HG03575 (cell line): ENCODE results near the gene DHRS4L2.
"Not testable (repeated sequence)": the region's sequence is repeated elsewhere in the genome, so short reads cannot be mapped to it uniquely, and the experiment has no call there.

Source experiments
- ATAC-seq: cut with Tn5 transposase; IDR thresholded peaks from one replicate; pipeline ENCODE4 v1.9.1; 2021; ENCODE audit not compliant: unreplicated experiment, insufficient number of reproducible peaks, low FRiP score; ENCODE audit errors: extremely low read depth

DHRS4L2 gene

DNA sequence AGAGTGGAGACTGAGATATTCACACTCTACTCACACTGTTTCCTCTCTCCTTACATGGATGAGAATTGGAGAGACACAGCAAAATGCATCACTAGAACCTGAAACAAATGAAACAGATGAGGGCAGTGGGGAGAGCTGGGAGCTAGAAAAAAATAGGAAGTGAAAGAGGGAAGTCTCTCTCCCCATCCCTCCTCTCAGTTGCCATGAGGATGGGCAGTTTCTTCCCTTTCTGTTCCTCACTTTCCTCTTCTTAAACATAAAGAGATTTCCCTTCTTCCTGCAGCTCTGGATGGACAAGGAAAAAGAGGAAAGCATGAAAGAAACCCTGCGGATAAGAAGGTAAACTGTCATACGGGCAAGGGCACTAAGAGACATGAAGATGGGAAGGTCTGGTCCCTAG, 60.3 kb downstream of the DHRS4L2 start:
- not testable (repeated sequence) for ATAC-seq

DNA sequence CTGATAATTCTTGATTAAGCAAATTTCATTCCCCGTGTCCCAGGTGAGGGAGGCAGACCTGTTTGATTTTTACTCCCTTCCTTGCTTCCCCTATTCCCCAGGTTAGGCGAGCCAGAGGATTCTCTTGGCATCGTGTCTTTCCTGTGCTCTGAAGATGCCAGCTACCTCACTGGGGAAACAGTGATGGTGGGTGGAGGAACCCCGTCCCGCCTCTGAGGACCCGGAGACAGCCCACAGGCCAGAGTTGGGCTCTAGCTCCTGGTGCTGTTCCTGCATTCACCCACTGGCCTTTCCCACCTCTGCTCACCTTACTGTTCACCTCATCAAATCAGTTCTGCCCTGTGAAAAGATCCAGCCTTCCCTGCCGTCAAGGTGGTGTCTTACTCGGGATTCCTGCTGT, 62.0 kb downstream of the DHRS4L2 start:
- ATAC-seq = not testable (repeated sequence)

DNA sequence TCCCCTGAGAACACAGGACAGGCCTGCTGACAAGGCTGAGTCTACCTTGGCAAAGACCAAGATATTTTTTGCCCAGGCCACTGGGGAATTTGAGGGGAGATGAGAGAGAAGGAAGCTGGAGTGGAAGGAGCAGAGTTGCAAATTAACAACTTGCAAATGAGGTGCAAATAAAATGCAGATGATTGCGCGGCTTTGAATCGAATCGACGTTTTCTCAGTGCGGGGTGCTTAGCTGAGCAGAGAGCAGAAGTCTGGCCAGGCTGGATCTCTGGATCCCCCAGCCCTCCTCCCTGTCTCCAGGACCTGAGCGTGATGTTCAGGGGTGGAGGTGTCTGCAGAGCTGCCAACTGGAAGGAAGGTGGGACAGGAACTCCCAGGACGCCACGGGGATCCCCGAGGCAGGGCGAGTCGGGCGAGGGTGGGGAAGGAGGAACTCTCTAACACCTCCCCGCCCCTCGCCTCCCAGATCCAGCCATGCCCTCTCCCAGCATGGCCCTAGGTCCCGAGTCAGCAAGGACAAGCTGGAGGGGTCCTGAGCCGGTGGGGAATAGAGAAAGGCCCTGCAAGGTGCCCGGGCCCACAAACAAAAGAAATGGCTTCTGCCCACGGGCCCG, 62.6 kb downstream of the DHRS4L2 start:
- no peak for ATAC-seq

DNA sequence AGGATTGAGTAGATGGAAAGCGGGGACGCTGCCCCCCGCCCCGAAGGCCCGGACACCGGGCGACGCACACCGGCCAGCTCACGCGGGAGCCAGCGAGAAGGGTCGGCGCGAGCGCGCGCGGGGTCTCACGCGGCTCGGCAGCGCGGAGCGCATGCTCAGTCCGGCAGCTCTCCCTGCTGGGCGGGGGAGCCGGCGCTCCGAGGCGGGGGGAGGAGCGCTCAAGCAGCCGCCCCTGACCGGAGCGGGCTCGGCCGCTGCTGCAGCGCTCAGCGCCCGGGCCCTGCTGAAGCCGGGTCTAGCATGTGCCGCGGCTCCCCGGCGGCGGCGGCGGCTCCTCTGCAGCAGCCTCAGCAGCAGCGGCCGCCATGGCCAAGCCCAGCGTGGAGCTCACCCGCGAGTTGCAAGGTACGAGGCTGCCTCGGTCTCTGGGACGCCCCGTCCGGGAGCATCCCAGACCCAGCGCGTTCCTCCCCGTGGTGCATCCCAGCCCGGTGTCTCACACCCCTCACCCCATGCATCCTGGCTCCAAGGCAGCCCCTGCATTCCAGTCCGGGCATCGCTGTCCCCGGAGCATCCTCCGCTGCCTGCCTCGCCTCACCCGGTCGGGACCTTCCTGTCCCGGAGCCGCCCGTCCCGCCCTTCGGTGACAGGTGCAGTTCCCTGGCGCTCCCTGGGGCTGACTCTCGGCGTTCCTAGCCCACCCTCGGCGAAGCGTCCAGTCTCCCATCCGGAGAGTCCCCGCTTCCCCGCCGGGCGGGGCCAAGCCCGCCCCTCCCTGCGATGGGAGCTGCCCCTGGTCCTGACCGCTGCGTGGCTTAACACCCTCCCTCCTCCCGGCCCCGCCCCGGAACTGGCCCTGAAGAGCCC, 63.3 kb downstream of the DHRS4L2 start, which contains the start of gene CARMIL3:
TSS of gene CARMIL3 (plus strand) at position 221 of the 867 bp plus-strand sequence. CDS start at position 366, 145 bp downstream.
- no peak for ATAC-seq

DNA sequence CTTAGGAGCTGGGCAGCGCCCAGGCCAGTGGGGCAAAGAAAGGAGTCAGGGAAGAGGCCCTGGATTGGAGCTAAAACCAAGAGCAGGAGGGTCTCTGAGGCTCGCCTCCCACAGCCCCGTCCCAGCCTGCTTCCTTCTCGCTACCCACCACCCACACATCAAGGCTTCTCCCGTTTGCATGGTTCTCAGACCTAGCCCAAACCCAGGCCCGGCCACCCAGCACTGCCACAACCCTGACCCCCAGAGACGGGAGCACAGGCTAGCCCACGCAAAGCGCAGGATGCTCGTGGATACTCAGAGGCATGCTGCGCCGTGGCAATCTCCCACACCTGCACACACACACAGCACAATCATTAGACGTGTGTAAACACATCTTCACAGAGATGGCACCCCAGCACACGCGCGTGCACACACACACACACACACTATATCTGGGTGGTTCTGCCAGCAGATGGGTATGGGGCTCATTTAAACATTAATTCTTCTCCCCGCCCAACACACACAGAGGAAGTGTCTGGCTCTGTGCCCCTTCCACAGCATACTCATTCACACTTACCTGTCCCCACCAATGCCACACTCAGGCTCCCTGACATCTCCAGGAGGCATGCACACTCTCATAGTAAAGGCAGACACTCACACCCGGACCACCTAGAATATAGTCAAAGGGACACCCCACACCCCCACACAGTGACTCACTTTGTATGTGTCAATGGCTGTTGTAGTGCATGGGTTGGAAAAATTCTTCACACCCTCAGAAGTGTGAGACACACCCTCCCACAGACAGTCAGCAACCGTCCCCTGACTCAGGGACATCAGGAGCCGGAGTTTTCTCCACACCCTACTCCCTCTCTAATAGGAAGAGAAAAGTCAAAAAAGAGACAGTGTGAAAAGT, 64.2 kb downstream of the DHRS4L2 start:
- ATAC-seq = no peak

DNA sequence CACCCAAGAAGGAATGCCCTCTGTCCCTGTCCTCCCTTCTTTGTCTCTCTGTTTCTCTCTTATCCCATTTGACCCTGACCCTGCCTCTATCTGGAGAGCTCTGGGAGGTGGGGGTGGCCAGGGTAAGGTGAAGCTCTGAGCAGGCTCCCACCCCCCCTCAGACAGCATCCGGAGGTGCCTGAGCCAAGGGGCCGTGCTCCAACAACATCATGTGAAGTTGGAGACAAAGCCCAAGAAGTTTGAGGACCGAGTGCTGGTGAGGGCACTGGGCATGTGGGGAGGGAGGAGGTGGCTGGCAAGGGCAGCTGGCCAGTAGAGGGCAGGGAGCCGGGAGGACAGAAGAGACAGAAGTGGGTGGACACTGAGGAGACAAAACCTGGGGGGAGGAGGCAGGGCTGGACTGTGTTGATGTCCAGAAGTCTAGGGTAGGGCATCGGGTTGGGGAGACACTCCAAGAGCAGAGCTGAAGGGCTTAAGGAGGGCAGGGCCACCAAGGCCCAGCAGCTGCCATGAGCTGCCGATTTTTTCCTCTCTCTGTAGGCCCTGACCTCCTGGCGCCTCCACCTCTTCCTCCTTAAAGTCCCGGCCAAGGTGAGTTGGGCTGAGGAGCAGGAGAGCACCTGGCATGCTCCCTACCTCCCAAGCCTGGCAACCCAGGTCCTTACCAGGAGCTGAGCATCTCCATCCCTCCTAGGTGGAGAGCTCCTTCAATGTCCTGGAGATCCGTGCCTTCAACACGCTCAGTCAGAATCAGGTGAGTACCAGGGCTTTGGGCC, 65.0 kb downstream of the DHRS4L2 start:
- ATAC-seq = no peak

DNA sequence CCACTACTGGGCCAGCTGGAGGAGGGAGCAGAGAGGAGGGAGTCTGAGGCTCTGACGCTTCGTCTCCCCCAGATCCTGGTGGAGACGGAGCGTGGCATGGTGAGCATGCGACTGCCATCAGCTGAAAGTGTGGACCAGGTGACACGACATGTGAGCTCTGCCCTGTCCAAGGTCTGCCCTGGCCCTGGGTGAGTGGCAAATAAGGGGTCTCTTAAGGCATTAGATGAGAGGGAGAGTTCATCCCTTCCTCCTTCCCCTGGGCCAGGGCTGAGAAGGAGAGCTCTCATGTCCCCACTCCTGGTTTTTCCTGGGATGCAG, 65.6 kb downstream of the DHRS4L2 start:
- ATAC-seq = no peak

DNA sequence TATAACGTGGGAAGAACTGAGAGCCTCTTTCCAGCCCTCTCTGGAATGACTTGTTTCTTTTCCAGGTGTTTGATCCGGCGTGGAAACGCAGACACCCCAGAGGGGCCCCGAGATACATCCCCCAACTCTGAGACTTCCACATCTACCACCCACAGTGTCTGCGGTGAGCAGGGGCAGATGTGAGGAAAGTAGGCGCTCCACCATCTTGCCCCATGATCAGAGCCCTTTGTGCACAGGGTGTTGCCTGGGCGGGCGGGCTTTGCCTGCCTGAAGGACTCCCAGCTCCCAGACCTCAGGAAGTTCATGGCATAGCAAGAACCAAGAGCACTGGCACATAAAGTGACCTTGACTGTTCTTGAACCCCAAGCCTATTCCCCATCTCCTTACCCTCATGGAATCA, 65.9 kb downstream of the DHRS4L2 start:
- no peak for ATAC-seq
